GM12878 (cell line): ENCODE results near the gene MMP14. TPM values are rescaled to one million over a fixed set of nuclear protein-coding genes. Genes with fewer than 3 reads are reported as not detected.
A peak's percentile ranks its signal among the peaks of the same experiment; 100 is the strongest.

Experiments
- ATAC-seq: fragments of 200-7000 bp; cut with Tn5 transposase; 3 replicates; pipeline ENCODE4 v1.9.1; 2020; ENCODE audit warnings: mild to moderate bottlenecking, moderate library complexity
- BruUV-seq: library from RNA; stranded (reverse); fragments of 400-500 nt; replicated peaks from 2 replicates; lab custom pipeline; 2021; lab: Mats Ljungman, UMichigan
- CTCF ChIA-PET: fragments of 300-600 bp; sonication (Branson Sonifier 250); formaldehyde crosslinking; extraction: SDS; loops from one replicate; lab custom pipeline; 2021; ENCODE audit warnings: inconsistent platforms; lab: Yijun Ruan, JAX
- POLR2A ChIA-PET: fragments of 350-600 bp; formaldehyde crosslinking; extraction: SDS; loops from one replicate; lab custom pipeline; 2021; ENCODE audit warnings: inconsistent platforms; lab: Charles Lee
- RAD21 ChIA-PET: fragments of 300-600 bp; sonication (Branson Sonifier 250); formaldehyde crosslinking; loops from one replicate; lab custom pipeline; 2023; ENCODE audit warnings: antibody characterized with exemption; ENCODE audit not compliant: unreplicated experiment; lab: Charles Lee
- SMC1A ChIA-PET: fragments of 300-600 bp; sonication (Branson Sonifier 250); formaldehyde crosslinking; loops from one replicate; lab custom pipeline; 2023; ENCODE audit not compliant: unreplicated experiment, uncharacterized antibody; lab: Charles Lee
- DNase-seq: peaks from one replicate; pipeline ENCODE4 v3.0.0-alpha.2; 2011; ENCODE audit warnings: low read depth, low spot score
- FAIRE-seq: peaks from 3 replicates; lab custom pipeline; 2011; peaks lifted over from hg19 to GRCh38; lab: Jason Lieb, UNC
- H2AFZ ChIP-seq: 2 replicates; pipeline ENCODE4 v1.6.0; 2011; ENCODE audit warnings: low read depth, low read length, control low read depth; ENCODE audit not compliant: control insufficient read depth
- H3K27ac ChIP-seq: 2 replicates; pipeline ENCODE4 v1.5.1; 2011; ENCODE audit warnings: control low read depth; ENCODE audit not compliant: control insufficient read depth, insufficient read depth
- H3K27me3 ChIP-seq, 2 experiments: replicated peaks in 1 of 2; 2 replicates each; pipeline versions ENCODE4 v1.6.0 to v1.6.1; 2011; ENCODE audit warnings: low read length in 1 of 2; ENCODE audit not compliant: control insufficient read depth in 2 of 2, insufficient read depth in 2 of 2
- H3K36me3 ChIP-seq, 2 experiments: 2 replicates each; pipeline ENCODE4 v1.5.1; 2011; ENCODE audit warnings: low read length in 1 of 2; ENCODE audit not compliant: control insufficient read depth in 2 of 2, insufficient read depth in 2 of 2
- H3K4me1 ChIP-seq: 2 replicates; pipeline ENCODE4 v1.6.1; 2011; ENCODE audit warnings: mild to moderate bottlenecking, low read length, moderate library complexity, mixed read lengths; ENCODE audit not compliant: control insufficient read depth, insufficient read depth
- H3K4me2 ChIP-seq: 2 replicates; pipeline ENCODE4 v1.6.0; 2011; ENCODE audit warnings: control low read depth; ENCODE audit not compliant: control insufficient read depth, insufficient read depth
- H3K4me3 ChIP-seq: fragments of 200-600 bp; sonication (generic); 2 replicates; pipeline ENCODE4 v1.5.1; 2016
- H3K79me2 ChIP-seq: 2 replicates; pipeline ENCODE4 v1.6.0; 2011; ENCODE audit warnings: low read length; ENCODE audit not compliant: control insufficient read depth, insufficient read depth
- H3K9ac ChIP-seq: 2 replicates; pipeline ENCODE4 v1.8.0; 2011; ENCODE audit warnings: low read length, control low read depth, mixed read lengths; ENCODE audit not compliant: control insufficient read depth, insufficient read depth
- H3K9me3 ChIP-seq: replicated peaks from 3 replicates; pipeline ENCODE4 v1.5.1; 2011; ENCODE audit warnings: mild to moderate bottlenecking, low read length; ENCODE audit not compliant: control insufficient read depth, insufficient read depth
- H4K20me1 ChIP-seq: 2 replicates; pipeline ENCODE4 v1.6.0; 2011; ENCODE audit not compliant: control insufficient read depth, insufficient read depth
- CHD1 ChIP-seq: IDR thresholded peaks from 2 replicates; pipeline ENCODE4 v1.6.1; 2012; ENCODE audit warnings: low read depth, low read length, improper control_type of control experiment
- CHD2 ChIP-seq: IDR thresholded peaks from 2 replicates; pipeline ENCODE4 v1.6.1; 2011; ENCODE audit warnings: low read depth, low read length, improper control_type of control experiment, borderline replicate concordance
- CUX1 ChIP-seq: IDR thresholded peaks from 2 replicates; pipeline ENCODE4 v1.6.1; 2012; ENCODE audit warnings: improper control_type of control experiment, low read depth, low read length; ENCODE audit not compliant: insufficient replicate concordance
- E2F4 ChIP-seq: IDR thresholded peaks from 2 replicates; pipeline ENCODE4 v1.6.1; 2012; ENCODE audit warnings: low read depth, low read length, improper control_type of control experiment
- EED ChIP-seq: sonication (generic); IDR thresholded peaks from 2 replicates; pipeline ENCODE4 v1.6.1; 2016; ENCODE audit warnings: antibody characterized with exemption, low read depth
- GATAD2B ChIP-seq: fragments of 450-650 bp; conservative IDR thresholded peaks from 2 replicates; pipeline ENCODE4 v1.6.1; 2017; ENCODE audit warnings: low read depth, mild to moderate bottlenecking, moderate library complexity
- IKZF1 ChIP-seq: fragments of 450-650 bp; conservative IDR thresholded peaks from 2 replicates; pipeline ENCODE4 v1.6.1; 2017; ENCODE audit warnings: antibody characterized with exemption, mild to moderate bottlenecking
- KAT2A ChIP-seq: conservative IDR thresholded peaks from 2 replicates; pipeline ENCODE4 v1.6.1; 2011; ENCODE audit warnings: low read depth, low read length; ENCODE audit not compliant: control insufficient read depth
- NBN ChIP-seq: fragments of 450-650 bp; IDR thresholded peaks from 2 replicates; pipeline ENCODE4 v1.6.1; 2016
- NFXL1 ChIP-seq: fragments of 450-650 bp; IDR thresholded peaks from 2 replicates; pipeline ENCODE4 v1.6.1; 2017; ENCODE audit warnings: antibody characterized with exemption, mild to moderate bottlenecking, borderline replicate concordance
- POLR2AphosphoS2 ChIP-seq: IDR thresholded peaks from 2 replicates; pipeline ENCODE4 v1.6.1; 2011; ENCODE audit warnings: low read depth, mild to moderate bottlenecking, low read length, improper control_type of control experiment, moderate library complexity
- RELA ChIP-seq: fragments of 450-650 bp; IDR thresholded peaks from 2 replicates; pipeline ENCODE4 v1.8.0; 2014; ENCODE audit warnings: borderline replicate concordance; ENCODE audit not compliant: partially characterized antibody
- SIN3A ChIP-seq: IDR thresholded peaks from 2 replicates; pipeline ENCODE4 v1.6.1; 2012; ENCODE audit warnings: low read depth, low read length, improper control_type of control experiment
- TARDBP ChIP-seq: IDR thresholded peaks from 2 replicates; pipeline ENCODE4 v1.6.1; 2016; ENCODE audit warnings: borderline replicate concordance
- YY1 ChIP-seq: IDR thresholded peaks from 2 replicates; pipeline ENCODE4 v1.6.1; 2011; ENCODE audit warnings: low read depth, mild to moderate bottlenecking, low read length
- ZNF24 ChIP-seq: fragments of 450-650 bp; IDR thresholded peaks from 2 replicates; pipeline ENCODE4 v1.6.1; 2017; ENCODE audit warnings: antibody characterized with exemption, mild to moderate bottlenecking
- WGBS: methylation state at CpG from one replicate; pipeline ENCODE4 v1.1.6; 2016; ENCODE audit warnings: low lambda C conversion rate; ENCODE audit not compliant: insufficient replicate concordance, insufficient coverage; ENCODE audit errors: missing lambda C conversion rate; 5-methylcytosine and 5-hydroxymethylcytosine counted together
- in situ Hi-C: fragments of 300-500 bp; cut with MboI; formaldehyde crosslinking; loops from 9 replicates; pipeline ENCODE4 v1.14.3; 2018; ENCODE audit warnings: mixed read lengths
- intact Hi-C: fragments of 100-400 bp; cut with micrococcal nuclease; formaldehyde crosslinking; loops from one replicate; pipeline ENCODE4 v1.14.2; 2022; ENCODE audit not compliant: unreplicated experiment
- polyA plus RNA-seq, 11 experiments: library from polyadenylated mRNA; depleted of rRNA in 4 of 11; unstranded in 6 of 11; stranded (reverse) in 5 of 11; fragments of >200 nt; fragmentation: Nextera tagmentation in 4 of 11; fragmentation: Illumina TruSeq in 1 of 11; extraction: Ambion mirVana in 4 of 11; extraction: Trizol in 1 of 11; gene quantifications; 1 replicate in 1 of 11; 2 replicates in 10 of 11; pipeline versions ENCODE4 v1.2.1 to v1.2.3, GENCODE V29; 2011 to 2016; ENCODE audit warnings: inconsistent platforms in 2 of 11, missing spikeins in 2 of 11, low read depth in 1 of 11
- total RNA-seq, 4 experiments: library from RNA; depleted of rRNA in 3 of 4; stranded (reverse); fragments of >200 nt in 3 of 4; fragmentation: Illumina TruSeq in 1 of 4; extraction: Trizol in 1 of 4; gene quantifications; 2 replicates each; pipeline versions ENCODE4 v1.2.1 to v1.2.3, GENCODE V29; 2013 to 2021

The MMP14 gene
- total and polyA plus RNA-seq, 10 of the 15 experiments (the other 5 are each of a cell fraction or from before 2014, with no cell fraction given), result 0.31 to 1.9 (median 0.70) TPM; not detected in 2

- Histone ChIP-seq H2AFZ (peak overlapping the region; percentile 71), H3K27ac (peak overlapping the region; percentile 93), H3K4me3 (peak overlapping the region; percentile 74), H3K36me3 (peaks cover 20 to 21% of the 10 kb centered on the region in 2 experiments), H4K20me1 (no peaks in the 10 kb centered on the region), H3K79me2 (peaks cover 18% of the 10 kb centered on the region), H3K4me2 (peak overlapping the region; percentile 93), H3K27me3 (no peaks in the 10 kb centered on the region), H3K4me1 (peaks cover 8% of the 10 kb centered on the region), H3K9ac (peak overlapping the region; percentile 90), H3K9me3 (no peaks in the 10 kb centered on the region)
- 1% methylated on average over 38 of the region's 45 CpGs for WGBS
- RAD21 ChIA-PET, result interaction anchor here (0.5 to 6.4 kb wide), 21 partner anchors 10 to 321 kb away, joined by 3 to 56 read pairs (median 5); partner anchors contain the start of genes ABHD4 and RBM23
- peak; percentile 56 for ATAC-seq
- DNase-seq, result no peak
- POLR2A ChIA-PET, result interaction anchor here (0.9 to 3.9 kb wide), 8 partner anchors 12 to 48 kb away, joined by 3 to 45 read pairs (median 8); partner anchors contain the start of genes RBM23 and REM2
- intact Hi-C loops, result loop anchor here (1.0 to 5.0 kb wide), 2 partner anchors 28 to 45 kb away; partner anchors contain the start of gene RBM23
- CTCF ChIA-PET, result interaction anchor here (0.7 to 6.9 kb wide), 22 partner anchors 10 to 302 kb away, joined by 3 to 174 read pairs (median 6); partner anchors contain the start of genes HAUS4, MRPL52, OXA1L and PRMT5
- peak; percentile 87 for FAIRE-seq
- no TSS peak for BruUV-seq
- in situ Hi-C loops, result no loop called here
- SMC1A ChIA-PET, result interaction anchor here (0.8 to 4.9 kb wide), 12 partner anchors 13 to 134 kb away, joined by 3 to 110 read pairs (median 5); partner anchors contain the start of genes HAUS4, PRMT5, RBM23 and REM2
- no peak for TF ChIP-seq CUX1
- TF ChIP-seq ZNF24, result no peak
- no peak for TF ChIP-seq POLR2AphosphoS2
- no peak for TF ChIP-seq E2F4
- TF ChIP-seq CHD1, result no peak
- TF ChIP-seq GATAD2B, result 0 out of 2 replicates have a peak, but pooled peaks have one; percentile 68
- TF ChIP-seq CHD2, result no peak
- peak; percentile 53; the same call in 1 of the 2 replicates for TF ChIP-seq SIN3A
- no peak for TF ChIP-seq RELA
- 0 out of 2 replicates have a peak, but pooled peaks have one; percentile 19 for TF ChIP-seq NBN
- no peak for TF ChIP-seq KAT2A
- no peak for TF ChIP-seq NFXL1
- peak; percentile 65; the same call in 1 of the 2 replicates for TF ChIP-seq YY1
- TF ChIP-seq EED, result peak; percentile 91
- no peak for TF ChIP-seq TARDBP
- peak; percentile 84 for TF ChIP-seq IKZF1
These were observed 35.8 kb downstream of the MMP14 start for GRCh38 chr14:22872033-22872832.
